WTC11 (cell line): ENCODE data around the gene AGBL4. TPM values are rescaled to one million over a fixed set of nuclear protein-coding genes. Genes with fewer than 3 reads are reported as not detected.

Source experiments
- ATAC-seq: fragments of 200-7000 bp; cut with Tn5 transposase; 2 replicates; pipeline ENCODE4 v1.10.0; 2021; ENCODE audit warnings: mild to moderate bottlenecking, moderate library complexity
- CTCF ChIA-PET: fragments of 300-600 bp; sonication (Branson Sonifier 250); formaldehyde crosslinking; loops from one replicate; lab custom pipeline; 2021; ENCODE audit warnings: antibody characterized with exemption; lab: Charles Lee
- POLR2A ChIA-PET: fragments of 350-600 bp; sonication (Branson Sonifier 250); formaldehyde crosslinking; loops from one replicate; lab custom pipeline; 2021; ENCODE audit warnings: antibody characterized with exemption; lab: Charles Lee
- DNase-seq: peaks from one replicate; pipeline ENCODE4 v3.0.0; 2021; ENCODE audit warnings: low spot score
- H3K27ac Mint-ChIP-seq: 2 replicates; pipeline ENCODE4 v1.8.0; 2021; ENCODE audit warnings: mixed read lengths
- H3K27me3 Mint-ChIP-seq: 2 replicates; pipeline ENCODE4 v1.8.0; 2021; ENCODE audit warnings: low read depth, mild to moderate bottlenecking, moderate library complexity, mixed read lengths
- H3K36me3 Mint-ChIP-seq: 2 replicates; pipeline ENCODE4 v1.8.0; 2021; ENCODE audit warnings: mixed read lengths
- H3K4me1 Mint-ChIP-seq: 2 replicates; pipeline ENCODE4 v1.8.0; 2022; ENCODE audit warnings: mixed read lengths
- H3K4me3 Mint-ChIP-seq: 2 replicates; pipeline ENCODE4 v1.8.0; 2021; ENCODE audit warnings: mild to moderate bottlenecking, moderate library complexity, mixed read lengths
- H3K9me3 Mint-ChIP-seq: 2 replicates; pipeline ENCODE4 v1.8.0; 2021; ENCODE audit warnings: mixed read lengths
- FOXP1 ChIP-seq: sonication (generic); formaldehyde crosslinking; IDR thresholded peaks from 2 replicates; pipeline ENCODE4 v1.8.0; 2022; ENCODE audit warnings: missing genetic modification reagents, mild to moderate bottlenecking, moderate library complexity, borderline replicate concordance
- GTF2I ChIP-seq: fragments of 250-450 bp; sonication (Bioruptor Pico); conservative IDR thresholded peaks from 2 replicates; pipeline ENCODE4 v1.4.0; 2021; ENCODE audit warnings: mild to moderate bottlenecking
- HMGA2 ChIP-seq: fragments of 250-450 bp; sonication (Bioruptor Pico); IDR thresholded peaks from 2 replicates; pipeline ENCODE4 v1.4.0; 2021; ENCODE audit warnings: mild to moderate bottlenecking, moderate library complexity
- IRF2 ChIP-seq: sonication (generic); formaldehyde crosslinking; IDR thresholded peaks from 2 replicates; pipeline ENCODE4 v1.8.0; 2022; ENCODE audit warnings: low read depth, missing genetic modification reagents, borderline replicate concordance
- JUN ChIP-seq: sonication (generic); formaldehyde crosslinking; IDR thresholded peaks from 2 replicates; pipeline ENCODE4 v1.8.0; 2023; ENCODE audit warnings: mild to moderate bottlenecking, missing genetic modification reagents
- MYBL2 ChIP-seq: sonication (generic); formaldehyde crosslinking; IDR thresholded peaks from 2 replicates; pipeline ENCODE4 v1.8.1; 2023; ENCODE audit warnings: mild to moderate bottlenecking, moderate library complexity, missing genetic modification reagents
- NR1H2 ChIP-seq: sonication (generic); formaldehyde crosslinking; IDR thresholded peaks from 2 replicates; pipeline ENCODE4 v1.9.0; 2021; ENCODE audit warnings: mild to moderate bottlenecking, moderate library complexity, missing genetic modification reagents
- PRRX2 ChIP-seq: fragments of 250-450 bp; sonication (Bioruptor Pico); IDR thresholded peaks from 2 replicates; pipeline ENCODE4 v1.8.0; 2021; ENCODE audit warnings: mild to moderate bottlenecking
- RORB ChIP-seq: fragments of 250-450 bp; sonication (Bioruptor Pico); IDR thresholded peaks from 2 replicates; pipeline ENCODE4 v1.9.0; 2021; ENCODE audit warnings: mild to moderate bottlenecking
- TCF7 ChIP-seq: sonication (generic); formaldehyde crosslinking; IDR thresholded peaks from 2 replicates; pipeline ENCODE4 v1.8.0; 2022; ENCODE audit warnings: mild to moderate bottlenecking, low read depth, missing genetic modification reagents, moderate library complexity
- ZNF232 ChIP-seq: sonication (generic); formaldehyde crosslinking; IDR thresholded peaks from 2 replicates; pipeline ENCODE4 v1.8.0; 2022; ENCODE audit warnings: mild to moderate bottlenecking, missing genetic modification reagents
- ZNF263 ChIP-seq: sonication (generic); formaldehyde crosslinking; IDR thresholded peaks from 2 replicates; pipeline ENCODE4 v1.8.1; 2022; ENCODE audit warnings: low read depth, mild to moderate bottlenecking, moderate library complexity, missing genetic modification reagents
- ZNF396 ChIP-seq: fragments of 250-450 bp; sonication (Bioruptor Pico); IDR thresholded peaks from 2 replicates; pipeline ENCODE4 v1.8.0; 2021; ENCODE audit warnings: mild to moderate bottlenecking, moderate library complexity, borderline replicate concordance
- ZNF671 ChIP-seq: fragments of 250-450 bp; sonication (Bioruptor Pico); IDR thresholded peaks from 2 replicates; pipeline ENCODE4 v1.8.0; 2021; ENCODE audit warnings: mild to moderate bottlenecking
- total RNA-seq: library from RNA; stranded (reverse); gene quantifications from 3 replicates; pipeline ENCODE4 v1.2.3, GENCODE V29; 2021
- TF ChIP-seq, protein P1 (sequence below): sonication (generic); formaldehyde crosslinking; IDR thresholded peaks from 2 replicates; pipeline ENCODE4 v1.8.0; 2023; ENCODE audit warnings: mild to moderate bottlenecking, missing genetic modification reagents
- TF ChIP-seq, protein P2 (sequence below): fragments of 250-450 bp; sonication (Bioruptor Pico); IDR thresholded peaks from 2 replicates; pipeline ENCODE4 v1.9.0; 2021; ENCODE audit warnings: mild to moderate bottlenecking, borderline replicate concordance
- TF ChIP-seq, protein P3 (sequence below): sonication (generic); formaldehyde crosslinking; IDR thresholded peaks from 2 replicates; pipeline ENCODE4 v1.8.0; 2022; ENCODE audit warnings: missing genetic modification reagents
- TF ChIP-seq, protein P4 (sequence below): fragments of 250-450 bp; sonication (Bioruptor Pico); IDR thresholded peaks from 2 replicates; pipeline ENCODE4 v1.8.0; 2021; ENCODE audit warnings: mild to moderate bottlenecking
- TF ChIP-seq, protein P5 (sequence below): fragments of 250-450 bp; sonication (Bioruptor Pico); conservative IDR thresholded peaks from 2 replicates; pipeline ENCODE4 v1.9.0; 2021; ENCODE audit warnings: mild to moderate bottlenecking
- TF ChIP-seq, protein P6 (sequence below): sonication (generic); formaldehyde crosslinking; conservative IDR thresholded peaks from 2 replicates; pipeline ENCODE4 v1.8.1; 2022; ENCODE audit warnings: mild to moderate bottlenecking, missing genetic modification reagents

AGBL4 gene
- total RNA-seq, 1 experiment from 2014 or later: 0.87 TPM

DNA sequence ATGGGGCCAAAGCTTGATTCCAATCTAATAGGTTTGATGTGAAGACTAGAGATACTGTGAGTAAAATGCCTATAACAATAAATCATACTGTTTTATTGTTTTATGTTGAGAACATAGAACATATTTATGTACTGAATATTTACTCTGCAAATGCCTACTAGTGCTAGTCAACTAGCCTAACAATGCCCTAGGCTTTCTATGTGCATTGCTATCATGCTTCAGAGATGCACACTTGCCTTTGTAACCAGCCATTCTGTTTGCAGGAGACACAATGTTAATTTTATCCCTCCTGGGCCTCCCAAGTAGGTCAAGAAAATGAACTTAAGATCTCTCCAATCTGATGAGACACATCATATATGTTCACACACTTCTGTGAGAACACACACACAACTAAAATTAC, 716.3 kb downstream of the AGBL4 start (continued):
- no peak for TF ChIP-seq FOXP1 (CRISPR knock-in tag)
- TF ChIP-seq ZNF671 (CRISPR knock-in tag): no peak
- no peak for TF ChIP-seq ZNF396 (CRISPR knock-in tag)
- no peak for TF ChIP-seq RORB (CRISPR knock-in tag)
- no peak for TF ChIP-seq NR1H2 (CRISPR knock-in tag)

DNA sequence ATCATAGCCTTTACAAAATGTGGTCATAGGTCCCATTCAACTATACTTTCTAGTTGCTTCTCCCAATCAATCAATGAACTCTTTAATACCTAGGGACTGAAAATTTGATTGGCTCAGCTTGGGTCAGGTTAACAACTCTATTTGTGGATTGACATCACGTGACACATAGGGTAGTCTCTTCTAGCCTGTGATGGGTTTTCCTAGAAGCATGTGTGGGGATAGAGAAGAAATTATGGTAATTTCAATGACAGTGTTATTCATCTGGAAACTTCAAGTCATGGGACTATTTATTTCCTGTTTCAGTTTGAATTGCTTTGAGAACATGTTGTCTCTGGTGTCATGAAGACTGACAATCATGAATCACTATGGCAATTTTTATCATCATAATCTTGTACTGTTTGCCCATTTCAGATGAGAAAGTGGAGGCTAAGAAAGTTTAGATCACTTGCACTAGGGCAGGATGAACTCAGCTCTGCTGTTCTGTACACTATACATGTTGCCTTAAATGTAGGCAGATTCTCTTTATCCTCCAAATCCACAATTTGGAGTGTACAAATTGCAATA, 717.2 kb downstream of the AGBL4 start:
- Mint-ChIP-seq H3K9me3 (peaks cover 10% of the 10 kb centered on the region), H3K27me3 (no peaks in the 10 kb centered on the region; the same call in 1 of the 2 replicates), H3K4me1 (peaks cover 5% of the 10 kb centered on the region; the same call in 1 of the 2 replicates), H3K4me3 (no peak overlapping the region), H3K36me3 (peaks cover 2% of the 10 kb centered on the region), H3K27ac (no peak overlapping the region)
- CTCF ChIA-PET: no interaction called here
- TF ChIP-seq, protein P1, sequence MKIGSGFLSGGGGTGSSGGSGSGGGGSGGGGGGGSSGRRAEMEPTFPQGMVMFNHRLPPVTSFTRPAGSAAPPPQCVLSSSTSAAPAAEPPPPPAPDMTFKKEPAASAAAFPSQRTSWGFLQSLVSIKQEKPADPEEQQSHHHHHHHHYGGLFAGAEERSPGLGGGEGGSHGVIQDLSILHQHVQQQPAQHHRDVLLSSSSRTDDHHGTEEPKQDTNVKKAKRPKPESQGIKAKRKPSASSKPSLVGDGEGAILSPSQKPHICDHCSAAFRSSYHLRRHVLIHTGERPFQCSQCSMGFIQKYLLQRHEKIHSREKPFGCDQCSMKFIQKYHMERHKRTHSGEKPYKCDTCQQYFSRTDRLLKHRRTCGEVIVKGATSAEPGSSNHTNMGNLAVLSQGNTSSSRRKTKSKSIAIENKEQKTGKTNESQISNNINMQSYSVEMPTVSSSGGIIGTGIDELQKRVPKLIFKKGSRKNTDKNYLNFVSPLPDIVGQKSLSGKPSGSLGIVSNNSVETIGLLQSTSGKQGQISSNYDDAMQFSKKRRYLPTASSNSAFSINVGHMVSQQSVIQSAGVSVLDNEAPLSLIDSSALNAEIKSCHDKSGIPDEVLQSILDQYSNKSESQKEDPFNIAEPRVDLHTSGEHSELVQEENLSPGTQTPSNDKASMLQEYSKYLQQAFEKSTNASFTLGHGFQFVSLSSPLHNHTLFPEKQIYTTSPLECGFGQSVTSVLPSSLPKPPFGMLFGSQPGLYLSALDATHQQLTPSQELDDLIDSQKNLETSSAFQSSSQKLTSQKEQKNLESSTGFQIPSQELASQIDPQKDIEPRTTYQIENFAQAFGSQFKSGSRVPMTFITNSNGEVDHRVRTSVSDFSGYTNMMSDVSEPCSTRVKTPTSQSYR (CRISPR knock-in tag): no peak
- TF ChIP-seq PRRX2 (CRISPR knock-in tag) (no peak), IRF2 (CRISPR knock-in tag) (no peak), ZNF232 (CRISPR knock-in tag) (no peak), ZNF263 (CRISPR knock-in tag) (no peak), MYBL2 (CRISPR knock-in tag) (no peak), HMGA2 (CRISPR knock-in tag) (no peak), GTF2I (no peak), JUN (no peak), NR1H2 (CRISPR knock-in tag) (no peak), RORB (CRISPR knock-in tag) (no peak), ZNF671 (CRISPR knock-in tag) (no peak), TCF7 (CRISPR knock-in tag) (no peak)
- TF ChIP-seq, protein P2, sequence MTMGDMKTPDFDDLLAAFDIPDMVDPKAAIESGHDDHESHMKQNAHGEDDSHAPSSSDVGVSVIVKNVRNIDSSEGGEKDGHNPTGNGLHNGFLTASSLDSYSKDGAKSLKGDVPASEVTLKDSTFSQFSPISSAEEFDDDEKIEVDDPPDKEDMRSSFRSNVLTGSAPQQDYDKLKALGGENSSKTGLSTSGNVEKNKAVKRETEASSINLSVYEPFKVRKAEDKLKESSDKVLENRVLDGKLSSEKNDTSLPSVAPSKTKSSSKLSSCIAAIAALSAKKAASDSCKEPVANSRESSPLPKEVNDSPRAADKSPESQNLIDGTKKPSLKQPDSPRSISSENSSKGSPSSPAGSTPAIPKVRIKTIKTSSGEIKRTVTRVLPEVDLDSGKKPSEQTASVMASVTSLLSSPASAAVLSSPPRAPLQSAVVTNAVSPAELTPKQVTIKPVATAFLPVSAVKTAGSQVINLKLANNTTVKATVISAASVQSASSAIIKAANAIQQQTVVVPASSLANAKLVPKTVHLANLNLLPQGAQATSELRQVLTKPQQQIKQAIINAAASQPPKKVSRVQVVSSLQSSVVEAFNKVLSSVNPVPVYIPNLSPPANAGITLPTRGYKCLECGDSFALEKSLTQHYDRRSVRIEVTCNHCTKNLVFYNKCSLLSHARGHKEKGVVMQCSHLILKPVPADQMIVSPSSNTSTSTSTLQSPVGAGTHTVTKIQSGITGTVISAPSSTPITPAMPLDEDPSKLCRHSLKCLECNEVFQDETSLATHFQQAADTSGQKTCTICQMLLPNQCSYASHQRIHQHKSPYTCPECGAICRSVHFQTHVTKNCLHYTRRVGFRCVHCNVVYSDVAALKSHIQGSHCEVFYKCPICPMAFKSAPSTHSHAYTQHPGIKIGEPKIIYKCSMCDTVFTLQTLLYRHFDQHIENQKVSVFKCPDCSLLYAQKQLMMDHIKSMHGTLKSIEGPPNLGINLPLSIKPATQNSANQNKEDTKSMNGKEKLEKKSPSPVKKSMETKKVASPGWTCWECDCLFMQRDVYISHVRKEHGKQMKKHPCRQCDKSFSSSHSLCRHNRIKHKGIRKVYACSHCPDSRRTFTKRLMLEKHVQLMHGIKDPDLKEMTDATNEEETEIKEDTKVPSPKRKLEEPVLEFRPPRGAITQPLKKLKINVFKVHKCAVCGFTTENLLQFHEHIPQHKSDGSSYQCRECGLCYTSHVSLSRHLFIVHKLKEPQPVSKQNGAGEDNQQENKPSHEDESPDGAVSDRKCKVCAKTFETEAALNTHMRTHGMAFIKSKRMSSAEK (CRISPR knock-in tag): no peak
- TF ChIP-seq, protein P3, sequence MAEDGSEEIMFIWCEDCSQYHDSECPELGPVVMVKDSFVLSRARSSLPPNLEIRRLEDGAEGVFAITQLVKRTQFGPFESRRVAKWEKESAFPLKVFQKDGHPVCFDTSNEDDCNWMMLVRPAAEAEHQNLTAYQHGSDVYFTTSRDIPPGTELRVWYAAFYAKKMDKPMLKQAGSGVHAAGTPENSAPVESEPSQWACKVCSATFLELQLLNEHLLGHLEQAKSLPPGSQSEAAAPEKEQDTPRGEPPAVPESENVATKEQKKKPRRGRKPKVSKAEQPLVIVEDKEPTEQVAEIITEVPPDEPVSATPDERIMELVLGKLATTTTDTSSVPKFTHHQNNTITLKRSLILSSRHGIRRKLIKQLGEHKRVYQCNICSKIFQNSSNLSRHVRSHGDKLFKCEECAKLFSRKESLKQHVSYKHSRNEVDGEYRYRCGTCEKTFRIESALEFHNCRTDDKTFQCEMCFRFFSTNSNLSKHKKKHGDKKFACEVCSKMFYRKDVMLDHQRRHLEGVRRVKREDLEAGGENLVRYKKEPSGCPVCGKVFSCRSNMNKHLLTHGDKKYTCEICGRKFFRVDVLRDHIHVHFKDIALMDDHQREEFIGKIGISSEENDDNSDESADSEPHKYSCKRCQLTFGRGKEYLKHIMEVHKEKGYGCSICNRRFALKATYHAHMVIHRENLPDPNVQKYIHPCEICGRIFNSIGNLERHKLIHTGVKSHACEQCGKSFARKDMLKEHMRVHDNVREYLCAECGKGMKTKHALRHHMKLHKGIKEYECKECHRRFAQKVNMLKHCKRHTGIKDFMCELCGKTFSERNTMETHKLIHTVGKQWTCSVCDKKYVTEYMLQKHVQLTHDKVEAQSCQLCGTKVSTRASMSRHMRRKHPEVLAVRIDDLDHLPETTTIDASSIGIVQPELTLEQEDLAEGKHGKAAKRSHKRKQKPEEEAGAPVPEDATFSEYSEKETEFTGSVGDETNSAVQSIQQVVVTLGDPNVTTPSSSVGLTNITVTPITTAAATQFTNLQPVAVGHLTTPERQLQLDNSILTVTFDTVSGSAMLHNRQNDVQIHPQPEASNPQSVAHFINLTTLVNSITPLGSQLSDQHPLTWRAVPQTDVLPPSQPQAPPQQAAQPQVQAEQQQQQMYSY (CRISPR knock-in tag): no peak
- TF ChIP-seq, protein P4, sequence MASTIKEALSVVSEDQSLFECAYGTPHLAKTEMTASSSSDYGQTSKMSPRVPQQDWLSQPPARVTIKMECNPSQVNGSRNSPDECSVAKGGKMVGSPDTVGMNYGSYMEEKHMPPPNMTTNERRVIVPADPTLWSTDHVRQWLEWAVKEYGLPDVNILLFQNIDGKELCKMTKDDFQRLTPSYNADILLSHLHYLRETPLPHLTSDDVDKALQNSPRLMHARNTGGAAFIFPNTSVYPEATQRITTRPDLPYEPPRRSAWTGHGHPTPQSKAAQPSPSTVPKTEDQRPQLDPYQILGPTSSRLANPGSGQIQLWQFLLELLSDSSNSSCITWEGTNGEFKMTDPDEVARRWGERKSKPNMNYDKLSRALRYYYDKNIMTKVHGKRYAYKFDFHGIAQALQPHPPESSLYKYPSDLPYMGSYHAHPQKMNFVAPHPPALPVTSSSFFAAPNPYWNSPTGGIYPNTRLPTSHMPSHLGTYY (CRISPR knock-in tag): no peak
- TF ChIP-seq, protein P5, sequence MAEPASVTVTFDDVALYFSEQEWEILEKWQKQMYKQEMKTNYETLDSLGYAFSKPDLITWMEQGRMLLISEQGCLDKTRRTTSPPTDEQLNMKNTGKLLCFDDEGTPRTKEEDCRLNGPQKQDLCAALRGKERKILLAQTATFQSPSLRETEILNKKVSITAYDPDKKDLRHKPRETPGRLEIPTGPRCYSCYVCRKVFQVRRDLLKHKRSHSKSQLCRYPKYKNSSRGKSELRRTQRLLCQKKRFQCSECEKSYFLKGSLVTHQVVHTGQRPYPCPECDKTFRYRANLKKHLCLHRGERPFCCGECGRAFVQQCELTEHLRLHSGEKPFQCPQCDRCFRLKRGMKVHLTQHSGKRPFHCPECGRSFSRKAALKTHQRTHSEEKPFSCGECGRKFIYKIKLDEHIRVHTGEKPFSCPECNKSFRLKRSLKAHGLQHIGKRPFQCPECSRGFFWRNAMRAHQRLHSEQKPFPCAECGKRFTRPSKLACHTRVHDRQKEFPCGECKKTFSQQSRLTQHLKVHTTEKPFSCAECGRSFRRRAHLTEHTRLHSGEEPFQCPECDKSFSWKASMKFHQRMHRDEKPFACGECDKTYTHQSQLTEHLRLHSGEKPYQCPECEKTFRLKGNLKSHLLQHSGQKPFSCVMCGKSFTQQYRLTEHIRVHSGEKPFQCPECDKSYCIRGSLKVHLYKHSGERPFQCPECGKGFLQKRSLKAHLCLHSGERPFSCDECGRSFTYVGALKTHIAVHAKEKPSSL: no peak
- TF ChIP-seq, protein P6, sequence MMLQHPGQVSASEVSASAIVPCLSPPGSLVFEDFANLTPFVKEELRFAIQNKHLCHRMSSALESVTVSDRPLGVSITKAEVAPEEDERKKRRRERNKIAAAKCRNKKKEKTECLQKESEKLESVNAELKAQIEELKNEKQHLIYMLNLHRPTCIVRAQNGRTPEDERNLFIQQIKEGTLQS (CRISPR knock-in tag): no peak
- DNase-seq (no peak), ATAC-seq (no peak)
- POLR2A ChIA-PET: no interaction called here
